Mammary epithelial cell (primary cell): Measurements from ENCODE around the gene UBE2E3.

Source experiments
- CTCF ChIP-seq, 2 donors: IDR thresholded peaks in 1 of 2; conservative IDR thresholded peaks in 1 of 2; 2 replicates each; pipeline ENCODE4 v1.5.1; 2011 to 2012; ENCODE audit warnings: inconsistent platforms in 2 of 2, low read length in 2 of 2, mild to moderate bottlenecking in 2 of 2, control low read depth in 1 of 2, low read depth in 1 of 2; ENCODE audit not compliant: insufficient read depth in 1 of 2; ENCODE audit errors: extremely low read depth in 1 of 2
- EZH2 ChIP-seq: IDR thresholded peaks from 2 replicates; pipeline ENCODE4 v1.6.1; 2012; ENCODE audit warnings: low read length, inconsistent platforms, borderline replicate concordance

- no peak for TF ChIP-seq CTCF (conservative IDR thresholded peaks at IDR 0.05 in 1 of 2, IDR thresholded peaks at IDR 0.05 in 1 of 2; ENCODE audit: extremely low read depth in 1 of 2, insufficient read depth in 1 of 2, low read depth in 1 of 2, low read length in 2 of 2)
- TF ChIP-seq EZH2: no peak
Measured at GRCh38 chr2:181066333-181066732, 85.9 kb downstream of the UBE2E3 start.
